D721Med (cell line): ENCODE measurements around the gene WDR54.
"Not testable (repeated sequence)": the region's sequence is repeated elsewhere in the genome, so short reads cannot be mapped to it uniquely, and the experiment has no call there.

Source experiments
- DNase-seq: peaks from one replicate; pipeline ENCODE4 v3.0.0; 2011; ENCODE audit warnings: low spot score; ENCODE audit not compliant: insufficient read length
- FAIRE-seq: peaks from 2 replicates; lab custom pipeline; 2011; peaks lifted over from hg19 to GRCh38; lab: Jason Lieb, UNC
- CTCF ChIP-seq: IDR thresholded peaks from 2 replicates; pipeline ENCODE4 v1.5.1; 2012; ENCODE audit warnings: mild to moderate bottlenecking, control low read depth; ENCODE audit not compliant: insufficient read depth; ENCODE audit errors: missing control alignments

WDR54 gene

GRCh38 chr2:74462786-74463105 lies 41.2 kb downstream of the WDR54 start:
- no peak for FAIRE-seq

GRCh38 chr2:74464406-74464805 lies 42.9 kb downstream of the WDR54 start:
- FAIRE-seq (no peak), DNase-seq (no peak)
- TF ChIP-seq CTCF, result no peak

More at GRCh38 chr2:74462786-74463105, 41.2 kb downstream of the WDR54 start:
- no peak for DNase-seq
- no peak for TF ChIP-seq CTCF

- DNase-seq, FAIRE-seq: not testable (repeated sequence)
Measured at GRCh38 chr2:74470742-74471141, 49.2 kb downstream of the WDR54 start.

GRCh38 chr2:74471332-74472065 lies 50.0 kb downstream of the WDR54 start:
- TF ChIP-seq CTCF, result no peak
- DNase-seq (no peak), FAIRE-seq (no peak)

GRCh38 chr2:74472086-74472944 lies 50.8 kb downstream of the WDR54 start, which contains the start of gene MRPL53:
Gene MRPL53 (minus strand): TSS chr2:74472680. CDS start chr2:74472660, 20 bp downstream.
- FAIRE-seq (no peak), DNase-seq (no peak)
- TF ChIP-seq CTCF, result no peak

GRCh38 chr2:74472945-74473258 lies 51.4 kb downstream of the WDR54 start:
- FAIRE-seq (no peak), DNase-seq (no peak)
- TF ChIP-seq CTCF, result no peak

- DNase-seq (no peak), FAIRE-seq (no peak)
- TF ChIP-seq CTCF, result no peak
Measured at GRCh38 chr2:74474481-74474880, 53.0 kb downstream of the WDR54 start.
